ENCODE data around the gene PCDHB12. TPM values are rescaled to one million over a fixed set of nuclear protein-coding genes. Genes with fewer than 3 reads are reported as not detected.
A peak's percentile ranks its signal among the peaks of the same experiment; 100 is the strongest.
"Not testable (repeated sequence)": the region's sequence is repeated elsewhere in the genome, so short reads cannot be mapped to it uniquely, and the experiment has no call there.

Gene PCDHB12
- total RNA-seq, 1 donor from 2014 or later = 6.4 TPM

- Mint-ChIP-seq H3K9me3 (peaks cover 71% of the 10 kb centered on the region), H3K27me3 (ENCODE audit: low read depth) (no peaks in the 10 kb centered on the region), H3K4me3 (peak within 1 kb of the TSS; percentile 46), H3K27ac (no peak within 1 kb of the TSS), H3K4me1 (no peaks in the 10 kb centered on the region), H3K36me3 (peaks cover 68% of the 10 kb centered on the region)
- no peak for DNase-seq (ENCODE audit: low spot score in 2 of 2, unreplicated experiment in 2 of 2)
- no peak for TF ChIP-seq CTCF (IDR thresholded peaks at IDR 0.05; ENCODE audit: unreplicated experiment)
Observed at GRCh38 chr5:141245250-141245717, 36.8 kb downstream of the PCDHB12 start, which contains the start of gene PCDHB15. Gene PCDHB15, plus strand, starts transcription at chr5:141245395. Its CDS starts 184 bp downstream, at chr5:141245579.

GRCh38 chr5:141246971-141247370, 38.5 kb downstream of the PCDHB12 start:
- not testable (repeated sequence) for H3K4me3 Mint-ChIP-seq; H3K27ac Mint-ChIP-seq; H3K4me1 Mint-ChIP-seq; DNase-seq (ENCODE audit: low spot score in 2 of 2, unreplicated experiment in 2 of 2); H3K27me3 Mint-ChIP-seq (ENCODE audit: low read depth)
- H3K36me3 Mint-ChIP-seq = peaks cover 64% of the 10 kb centered on the region
- H3K9me3 Mint-ChIP-seq = peaks cover 76% of the 10 kb centered on the region

- not testable (repeated sequence) for H3K27ac Mint-ChIP-seq; H3K27me3 Mint-ChIP-seq (ENCODE audit: low read depth); DNase-seq (ENCODE audit: low spot score in 2 of 2, unreplicated experiment in 2 of 2); H3K4me1 Mint-ChIP-seq; H3K4me3 Mint-ChIP-seq
- Mint-ChIP-seq H3K36me3 (peaks cover 60% of the 10 kb centered on the region), H3K9me3 (peaks cover 75% of the 10 kb centered on the region)
Observed at GRCh38 chr5:141247434-141247833, 38.9 kb downstream of the PCDHB12 start.

- Mint-ChIP-seq H3K4me3 (no peak overlapping the region), H3K27me3 (ENCODE audit: low read depth) (no peaks in the 10 kb centered on the region), H3K4me1 (no peaks in the 10 kb centered on the region), H3K9me3 (peaks cover 78% of the 10 kb centered on the region), H3K36me3 (peaks cover 58% of the 10 kb centered on the region), H3K27ac (no peak overlapping the region)
- TF ChIP-seq CTCF (IDR thresholded peaks at IDR 0.05; ENCODE audit: unreplicated experiment) = no peak
- DNase-seq (ENCODE audit: low spot score in 2 of 2, unreplicated experiment in 2 of 2) = no peak
Observed at GRCh38 chr5:141250576-141250975, 42.1 kb downstream of the PCDHB12 start.

DNA sequence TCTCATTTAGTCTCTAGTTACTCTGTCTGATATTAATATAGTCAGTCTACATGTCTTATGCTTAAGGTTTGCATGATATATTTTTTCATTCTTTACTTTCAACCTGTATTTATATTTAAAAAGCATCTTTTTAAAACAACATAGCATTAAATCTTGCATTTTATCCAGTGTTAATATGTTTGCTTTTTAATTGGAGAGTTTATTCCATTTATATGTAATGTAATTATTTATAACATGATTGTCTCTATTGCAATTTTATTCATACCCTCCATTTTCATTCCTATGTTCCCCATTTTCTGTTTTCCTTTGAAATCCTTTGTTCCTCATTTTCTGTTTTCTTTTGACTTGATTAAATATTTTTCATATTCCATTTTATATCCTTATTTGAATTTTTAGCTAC, 49.9 kb downstream of the PCDHB12 start:
- Mint-ChIP-seq H3K27me3 (ENCODE audit: low read depth) (no peaks in the 10 kb centered on the region), H3K4me3 (no peak overlapping the region), H3K36me3 (peaks cover 73% of the 10 kb centered on the region), H3K4me1 (no peaks in the 10 kb centered on the region), H3K9me3 (peaks cover 75% of the 10 kb centered on the region), H3K27ac (no peak overlapping the region)
- no peak for DNase-seq (ENCODE audit: low spot score in 2 of 2, unreplicated experiment in 2 of 2)
- no peak for TF ChIP-seq CTCF (IDR thresholded peaks at IDR 0.05; ENCODE audit: unreplicated experiment)

GRCh38 chr5:141258948-141259347, 50.4 kb downstream of the PCDHB12 start:
- peaks cover 73% of the 10 kb centered on the region for H3K9me3 Mint-ChIP-seq
- no peak overlapping the region for H3K4me3 Mint-ChIP-seq
- TF ChIP-seq CTCF (IDR thresholded peaks at IDR 0.05; ENCODE audit: unreplicated experiment) = no peak
- H3K4me1 Mint-ChIP-seq = no peaks in the 10 kb centered on the region
- H3K27ac Mint-ChIP-seq = no peak overlapping the region
- H3K27me3 Mint-ChIP-seq (ENCODE audit: low read depth) = no peaks in the 10 kb centered on the region
- H3K36me3 Mint-ChIP-seq = peaks cover 77% of the 10 kb centered on the region
- DNase-seq (ENCODE audit: low spot score in 2 of 2, unreplicated experiment in 2 of 2) = no peak

Data from mesothelial cell of epicardium (in vitro differentiated cells).